IPS-20b (cell line): ENCODE measurements around the gene KCNA10.
"Not testable (repeated sequence)": the region's sequence is repeated elsewhere in the genome, so short reads cannot be mapped to it uniquely, and the experiment has no call there.

Source experiments
- H3K27ac ChIP-seq: one replicate; pipeline ENCODE4 v1.5.1; 2013; ENCODE audit warnings: low read length
- H3K27me3 ChIP-seq: 2 replicates; pipeline ENCODE4 v1.6.1; 2013; ENCODE audit warnings: mild to moderate bottlenecking, low read length, inconsistent platforms; ENCODE audit not compliant: insufficient read depth
- H3K36me3 ChIP-seq: 2 replicates; pipeline ENCODE4 v1.6.1; 2013; ENCODE audit warnings: low read depth, mild to moderate bottlenecking, inconsistent platforms, low read length, moderate library complexity; ENCODE audit not compliant: insufficient read depth
- H3K4me1 ChIP-seq: 2 replicates; pipeline ENCODE4 v1.6.1; 2013; ENCODE audit warnings: mild to moderate bottlenecking, control low read depth, inconsistent platforms, low read length, moderate library complexity; ENCODE audit not compliant: insufficient read depth
- H3K4me3 ChIP-seq: 2 replicates; pipeline ENCODE4 v1.5.1; 2013; ENCODE audit warnings: mild to moderate bottlenecking, low read length, inconsistent platforms
- H3K9ac ChIP-seq: 2 replicates; pipeline ENCODE4 v1.6.1; 2013; ENCODE audit warnings: low read depth, mild to moderate bottlenecking, inconsistent platforms, low read length, moderate library complexity
- H3K9me3 ChIP-seq: 2 replicates; pipeline ENCODE4 v1.6.1; 2013; ENCODE audit warnings: mild to moderate bottlenecking, low read depth, low read length, inconsistent platforms; ENCODE audit not compliant: insufficient read depth

KCNA10 gene

DNA sequence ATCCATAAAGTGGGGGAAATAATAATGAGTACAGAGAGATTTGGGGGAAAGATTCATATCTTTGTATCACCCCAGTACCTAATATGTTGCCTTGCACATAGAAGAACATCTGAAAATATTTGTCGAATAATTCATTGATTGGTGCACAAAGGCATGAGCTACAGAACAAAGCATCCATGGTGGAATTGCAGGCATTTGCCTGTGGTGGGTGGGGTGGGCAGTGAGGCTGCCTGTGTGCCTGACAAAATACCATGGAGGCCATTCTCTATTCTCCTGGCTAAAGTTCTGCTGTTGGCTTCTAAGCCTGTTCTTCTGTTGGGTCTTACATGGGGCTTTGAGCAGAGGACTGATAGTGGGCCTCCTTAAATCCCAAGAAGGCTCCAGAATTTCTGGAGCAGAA is 10.0 kb upstream of the KCNA10 start:
- Histone ChIP-seq H3K27ac (no peak overlapping the region), H3K9me3 (no peaks in the 10 kb centered on the region), H3K27me3 (peaks cover 25% of the 10 kb centered on the region), H3K9ac (no peak overlapping the region), H3K4me1 (no peaks in the 10 kb centered on the region; the same call in 1 of the 2 replicates), H3K36me3 (no peaks in the 10 kb centered on the region), H3K4me3 (no peak overlapping the region)

DNA sequence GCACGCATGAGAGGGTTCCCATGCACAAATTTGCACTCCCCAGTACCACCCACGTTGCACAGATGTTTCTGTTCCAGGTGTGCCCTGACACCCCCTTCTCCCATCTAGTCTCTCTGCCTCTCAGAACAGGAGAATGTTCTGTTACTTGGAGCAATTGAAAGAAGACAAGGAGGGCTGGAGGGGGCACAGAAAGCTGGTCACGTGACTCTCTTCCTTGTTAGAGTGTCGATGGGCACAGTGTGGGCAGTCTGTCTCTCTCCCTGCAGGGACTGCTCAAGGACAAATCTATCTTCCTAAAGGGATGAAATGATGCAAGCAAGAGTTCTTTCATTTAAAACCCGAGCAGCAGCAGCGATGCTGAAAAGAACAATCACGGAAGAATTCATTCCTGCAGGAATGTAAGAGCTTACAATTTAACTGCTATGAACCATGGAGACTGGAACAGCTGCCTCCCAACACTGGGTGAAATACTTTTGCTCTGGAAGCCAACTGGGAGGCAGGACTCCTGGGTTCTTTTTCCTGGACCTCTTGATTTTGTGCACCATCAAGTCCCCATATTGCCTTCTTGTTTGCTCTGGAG is 7.3 kb upstream of the KCNA10 start:
- Histone ChIP-seq H3K4me3 (no peak overlapping the region), H3K36me3 (no peaks in the 10 kb centered on the region), H3K27ac (no peak overlapping the region), H3K27me3 (peaks cover 31% of the 10 kb centered on the region), H3K9ac (no peak overlapping the region), H3K4me1 (no peaks in the 10 kb centered on the region; the same call in 1 of the 2 replicates), H3K9me3 (no peaks in the 10 kb centered on the region)

DNA sequence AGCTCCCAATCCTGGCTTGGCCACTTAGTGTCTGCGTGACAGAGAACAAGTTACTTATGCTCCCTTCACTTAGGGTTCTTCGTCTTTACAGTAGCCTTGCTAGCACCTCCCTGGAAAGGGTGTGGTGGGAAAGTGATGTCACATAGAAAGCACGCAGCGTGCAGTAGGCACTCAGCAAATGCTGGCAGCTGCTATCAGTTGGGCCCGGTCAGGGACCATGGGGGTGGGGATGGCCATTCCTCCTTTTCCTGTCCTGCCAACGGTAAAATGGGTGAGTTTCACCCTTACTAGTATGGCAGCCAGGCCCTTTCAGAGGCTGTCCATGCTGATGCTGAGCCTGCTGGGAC is 6.2 kb upstream of the KCNA10 start:
- Histone ChIP-seq H3K36me3 (no peaks in the 10 kb centered on the region), H3K4me1 (no peaks in the 10 kb centered on the region; the same call in 1 of the 2 replicates), H3K9ac (no peak overlapping the region), H3K27me3 (peaks cover 31% of the 10 kb centered on the region), H3K4me3 (no peak overlapping the region), H3K27ac (no peak overlapping the region), H3K9me3 (no peaks in the 10 kb centered on the region)

DNA sequence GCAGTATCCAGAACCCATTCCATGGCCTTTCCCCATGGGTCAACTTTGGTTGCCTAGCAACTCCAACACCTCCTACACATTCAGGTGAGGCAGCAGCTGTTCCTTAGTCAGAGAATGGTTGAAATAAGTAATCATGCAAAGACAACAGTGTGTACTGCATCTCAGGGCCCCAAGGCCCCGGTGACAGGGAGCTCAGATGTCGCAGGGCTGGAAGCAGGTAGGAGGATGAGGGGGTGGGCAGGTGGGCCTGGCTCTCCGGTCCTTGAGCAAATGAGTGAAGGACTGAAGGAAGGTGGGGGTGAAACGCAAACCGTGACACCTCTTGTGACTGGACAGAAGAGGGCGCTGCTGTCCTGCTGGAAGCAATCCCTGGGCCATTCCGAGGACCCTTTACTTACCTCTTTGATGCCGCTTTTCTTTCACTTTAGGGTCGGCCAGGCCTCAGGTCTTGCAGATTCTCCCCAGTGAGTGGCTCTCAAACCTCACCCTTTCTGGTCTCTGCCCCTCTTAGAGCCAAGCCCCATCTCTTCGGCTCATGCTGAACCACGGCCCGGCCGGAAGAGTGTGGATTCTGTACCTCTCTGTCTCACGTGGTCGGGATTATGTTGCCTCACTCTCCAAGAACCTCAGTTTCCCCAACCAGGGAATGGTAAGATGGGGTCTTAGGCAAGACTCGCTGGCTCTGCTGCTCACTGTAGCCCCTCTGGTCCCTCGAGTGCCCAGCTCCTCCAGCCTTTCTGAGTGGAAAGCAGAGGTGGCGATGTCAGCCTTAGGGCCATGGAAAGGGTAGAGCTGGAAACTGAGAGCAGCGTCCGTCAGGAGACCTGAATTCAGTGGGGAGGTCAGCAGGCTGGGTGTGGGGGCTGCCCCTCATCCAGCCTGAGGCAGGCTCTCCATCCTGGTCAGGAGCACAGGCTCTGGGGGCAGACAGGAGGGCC is 5.6 kb upstream of the KCNA10 start:
- Histone ChIP-seq H3K4me1 (no peaks in the 10 kb centered on the region; the same call in 1 of the 2 replicates), H3K36me3 (no peaks in the 10 kb centered on the region), H3K4me3 (no peak overlapping the region), H3K27ac (no peak overlapping the region), H3K27me3 (peaks cover 31% of the 10 kb centered on the region), H3K9ac (no peak overlapping the region), H3K9me3 (no peaks in the 10 kb centered on the region)

DNA sequence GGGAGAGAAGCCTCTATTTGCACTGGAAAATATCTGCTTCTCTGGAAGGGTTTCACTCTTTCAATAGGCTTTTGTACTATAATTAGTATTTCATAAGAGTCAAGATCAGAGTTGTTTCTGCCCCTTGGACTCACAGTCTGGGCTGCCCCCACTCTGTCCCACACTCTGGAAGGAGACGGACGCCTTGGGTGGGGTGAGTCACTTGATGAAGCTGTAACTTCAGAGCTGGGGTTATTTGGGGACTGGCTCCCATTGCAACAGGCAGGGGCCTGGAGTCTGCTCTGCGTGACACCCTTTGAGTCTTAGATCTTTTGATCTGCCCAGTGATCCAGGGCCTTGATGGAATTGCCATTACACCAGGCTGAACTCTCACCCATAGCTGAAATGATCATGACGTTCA is 4.0 kb upstream of the KCNA10 start:
- H3K36me3 ChIP-seq: no peaks in the 10 kb centered on the region
- H3K27ac ChIP-seq: no peak overlapping the region
- H3K9me3 ChIP-seq: no peaks in the 10 kb centered on the region
- H3K27me3 ChIP-seq: peaks cover 31% of the 10 kb centered on the region
- no peaks in the 10 kb centered on the region; the same call in 1 of the 2 replicates for H3K4me1 ChIP-seq
- no peak overlapping the region for H3K4me3 ChIP-seq
- H3K9ac ChIP-seq: no peak overlapping the region

DNA sequence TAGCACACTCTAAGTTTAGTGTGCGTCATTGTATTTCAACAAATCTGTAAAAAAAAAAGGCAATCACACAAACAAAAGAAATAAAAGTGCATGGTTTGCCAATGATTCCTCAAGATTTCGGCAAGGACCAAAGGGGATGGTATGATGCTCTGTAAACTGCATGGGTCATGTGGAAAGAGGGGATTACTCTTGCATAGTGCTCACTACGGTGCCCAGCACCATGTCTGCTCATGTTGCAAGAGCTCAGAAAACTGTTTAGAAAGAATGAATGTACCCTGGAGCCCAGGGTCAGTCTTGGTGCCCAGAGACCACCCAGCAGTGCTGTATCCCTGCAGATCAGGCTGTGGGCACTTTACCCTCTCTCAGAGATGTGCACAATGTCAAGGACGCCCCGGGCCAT is 3.6 kb upstream of the KCNA10 start:
- Histone ChIP-seq H3K9me3 (no peaks in the 10 kb centered on the region), H3K4me3 (no peak overlapping the region), H3K36me3 (no peaks in the 10 kb centered on the region), H3K27me3 (peaks cover 31% of the 10 kb centered on the region), H3K9ac (no peak overlapping the region), H3K4me1 (no peaks in the 10 kb centered on the region; the same call in 1 of the 2 replicates), H3K27ac (no peak overlapping the region)

DNA sequence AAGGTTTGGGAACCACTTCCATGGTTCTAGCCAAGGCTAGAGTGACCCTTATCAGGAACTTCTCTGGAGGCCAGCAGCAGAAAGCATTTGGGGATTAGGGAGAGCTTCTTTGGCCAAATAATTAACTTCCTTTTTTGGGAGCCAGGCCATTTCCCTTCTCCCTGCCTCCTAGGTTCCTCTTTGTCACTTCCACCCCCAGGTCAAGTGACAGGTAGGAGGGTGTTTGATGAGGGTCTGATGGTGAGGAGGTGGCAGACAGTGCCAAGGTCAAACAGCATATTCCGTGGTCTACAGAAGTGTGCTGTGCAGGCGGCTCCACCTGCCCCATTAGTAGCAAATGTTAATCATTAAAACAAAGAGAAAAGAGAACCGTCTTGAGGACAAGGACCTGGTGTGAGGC is 1.9 kb upstream of the KCNA10 start:
- Histone ChIP-seq H3K4me1 (peaks cover 10% of the 10 kb centered on the region), H3K9me3 (no peaks in the 10 kb centered on the region), H3K36me3 (no peaks in the 10 kb centered on the region), H3K27ac (no peak overlapping the region), H3K9ac (no peak overlapping the region), H3K4me3 (no peak overlapping the region), H3K27me3 (peaks cover 18% of the 10 kb centered on the region)

DNA sequence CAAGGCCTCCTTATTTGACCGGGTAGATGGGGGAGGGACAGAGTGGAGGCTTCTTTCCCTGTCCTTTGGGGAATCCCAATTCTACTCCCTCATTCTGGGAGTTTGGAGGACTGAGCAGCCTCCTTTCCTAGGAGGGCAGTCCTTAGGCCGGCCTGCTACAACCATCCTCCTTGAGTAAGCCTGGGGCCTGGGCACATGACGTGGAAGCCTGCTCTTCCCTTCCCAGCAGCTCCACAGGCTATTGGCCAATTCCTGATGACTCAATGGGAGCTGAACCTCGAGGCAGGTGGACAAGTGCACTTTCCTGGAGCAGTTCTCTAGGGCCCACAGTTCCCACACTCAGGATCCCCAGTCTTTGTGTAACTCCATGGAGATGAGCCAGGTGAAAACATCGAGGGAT is 3.1 kb downstream of the KCNA10 start:
- no peaks in the 10 kb centered on the region for H3K36me3 ChIP-seq
- no peak overlapping the region for H3K9ac ChIP-seq
- H3K4me1 ChIP-seq: peaks cover 13% of the 10 kb centered on the region
- no peaks in the 10 kb centered on the region for H3K9me3 ChIP-seq
- no peak overlapping the region for H3K4me3 ChIP-seq
- no peak overlapping the region for H3K27ac ChIP-seq
- no peaks in the 10 kb centered on the region for H3K27me3 ChIP-seq

DNA sequence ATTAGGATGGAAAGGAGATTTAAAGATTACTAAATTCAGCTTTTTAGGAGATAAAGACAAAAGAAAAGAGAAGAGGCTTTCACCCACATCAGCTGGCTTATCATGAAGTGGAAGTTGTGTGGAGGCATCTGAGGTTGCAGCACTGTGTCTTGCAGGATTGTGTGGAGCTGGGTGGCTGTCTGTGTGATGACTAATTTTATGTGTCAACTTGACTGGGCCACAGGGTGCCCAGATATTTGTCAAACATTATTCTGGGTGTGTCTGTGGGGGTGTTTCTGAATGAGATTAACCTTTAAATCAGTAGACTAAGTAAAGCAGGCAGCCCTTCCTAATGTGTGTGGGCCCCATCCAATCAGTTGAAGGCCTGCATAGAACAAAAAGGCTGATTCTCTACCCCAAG is 3.9 kb downstream of the KCNA10 start:
- Histone ChIP-seq H3K4me1 (peaks cover 13% of the 10 kb centered on the region), H3K27me3 (no peaks in the 10 kb centered on the region), H3K4me3 (no peak overlapping the region), H3K27ac (no peak overlapping the region), H3K9me3 (no peaks in the 10 kb centered on the region), H3K36me3 (no peaks in the 10 kb centered on the region), H3K9ac (no peak overlapping the region)

DNA sequence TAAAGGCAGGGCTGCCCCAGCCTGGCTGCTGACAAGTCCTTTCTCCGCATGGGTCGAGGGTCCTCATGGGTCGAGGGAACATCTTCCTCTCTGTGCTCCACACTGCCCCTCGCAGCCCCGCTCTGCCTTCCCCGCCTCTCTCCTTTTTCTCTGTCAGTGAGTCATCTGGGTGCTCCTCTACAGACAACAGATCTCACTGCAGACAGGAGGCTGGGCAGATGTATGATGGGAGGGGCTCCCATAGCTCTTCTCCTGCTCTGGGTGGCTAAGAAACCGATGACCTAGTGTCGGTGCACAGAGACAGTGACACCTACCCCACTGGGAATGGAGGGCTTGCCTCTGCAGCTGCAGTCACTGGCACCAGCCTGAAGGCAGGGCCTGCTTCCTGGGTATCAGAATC is 5.5 kb downstream of the KCNA10 start:
- H3K36me3 ChIP-seq: no peaks in the 10 kb centered on the region
- no peaks in the 10 kb centered on the region for H3K27me3 ChIP-seq
- H3K4me3 ChIP-seq: no peak overlapping the region
- no peak overlapping the region for H3K9ac ChIP-seq
- H3K9me3 ChIP-seq: no peaks in the 10 kb centered on the region
- H3K4me1 ChIP-seq: peaks cover 13% of the 10 kb centered on the region
- H3K27ac ChIP-seq: no peak overlapping the region

DNA sequence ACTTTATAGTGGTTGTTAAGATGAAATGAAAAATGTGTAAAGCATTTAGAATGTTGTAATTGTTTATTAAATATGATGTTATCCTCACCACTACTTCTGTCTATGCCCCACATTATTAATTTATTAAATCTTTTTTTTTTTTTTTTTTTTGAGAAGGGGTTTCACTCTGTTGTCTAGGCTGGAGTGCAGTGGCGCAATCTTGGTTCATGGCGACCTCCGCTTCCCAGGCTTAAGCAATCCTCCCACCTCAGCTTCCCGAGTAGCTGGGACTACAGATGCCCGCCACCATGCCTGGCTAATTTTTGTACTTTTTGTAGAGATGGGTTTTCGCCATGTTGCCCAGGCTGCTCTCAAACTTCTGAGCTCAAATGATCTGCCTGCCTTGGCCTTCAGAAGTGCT is 7.5 kb downstream of the KCNA10 start:
- Histone ChIP-seq H3K27me3 (no peaks in the 10 kb centered on the region), H3K4me3 (no peak overlapping the region), H3K36me3 (no peaks in the 10 kb centered on the region), H3K4me1 (peaks cover 14% of the 10 kb centered on the region), H3K9me3 (no peaks in the 10 kb centered on the region), H3K9ac (no peak overlapping the region), H3K27ac (no peak overlapping the region)

DNA sequence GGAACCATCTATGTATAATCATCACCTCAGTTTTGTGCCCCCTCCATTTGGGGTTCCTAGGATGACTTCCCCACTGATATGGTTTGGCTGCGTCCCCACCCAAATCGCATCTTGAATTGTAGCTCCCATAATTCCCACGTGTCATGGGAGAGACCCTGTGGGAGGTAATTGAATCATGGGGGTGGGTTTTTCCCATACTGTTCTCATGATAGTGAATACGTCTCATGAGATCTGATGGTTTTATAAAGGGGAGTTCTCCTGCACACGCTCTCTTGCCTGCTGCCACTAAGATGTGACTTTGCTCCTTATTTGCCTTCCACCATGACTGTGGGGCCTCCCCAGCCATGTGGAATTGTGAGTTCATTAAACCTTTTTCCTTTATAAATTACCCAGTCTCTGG is 8.1 kb downstream of the KCNA10 start:
- not testable (repeated sequence) for H3K9ac ChIP-seq, H3K27ac ChIP-seq, H3K27me3 ChIP-seq, H3K9me3 ChIP-seq, H3K4me3 ChIP-seq, H3K36me3 ChIP-seq
- peaks cover 10% of the 10 kb centered on the region; the same call in 1 of the 2 replicates for H3K4me1 ChIP-seq
